Rectal smooth muscle tissue (tissue), 1 donor: ENCODE results near the gene CXCL14.

Experiments
- H3K27ac ChIP-seq: one replicate; pipeline ENCODE4 v1.7.0; 2013; ENCODE audit warnings: low read depth, low read length, inconsistent platforms
- H3K27me3 ChIP-seq: one replicate; pipeline ENCODE4 v1.7.0; 2013; ENCODE audit warnings: low read length; ENCODE audit not compliant: control insufficient read depth, insufficient read depth
- H3K36me3 ChIP-seq: one replicate; pipeline ENCODE4 v1.7.0; 2013; ENCODE audit warnings: low read length; ENCODE audit not compliant: control insufficient read depth, insufficient read depth
- H3K4me1 ChIP-seq: one replicate; pipeline ENCODE4 v1.7.0; 2013; ENCODE audit warnings: low read length; ENCODE audit not compliant: control insufficient read depth, insufficient read depth
- H3K4me3 ChIP-seq: one replicate; pipeline ENCODE4 v1.7.0; 2013; ENCODE audit warnings: low read length
- H3K9ac ChIP-seq: one replicate; pipeline ENCODE4 v1.7.0; 2013; ENCODE audit warnings: low read length

The CXCL14 gene

GRCh38 chr5:135593141-135593540 lies 14.3 kb upstream of the CXCL14 start:
- H3K4me1 ChIP-seq = no peaks in the 10 kb centered on the region
- H3K9ac ChIP-seq = no peak overlapping the region
- H3K4me3 ChIP-seq = no peak overlapping the region
- no peaks in the 10 kb centered on the region for H3K27me3 ChIP-seq
- H3K27ac ChIP-seq = no peak overlapping the region
- H3K36me3 ChIP-seq = no peaks in the 10 kb centered on the region

GRCh38 chr5:135592312-135593045 lies 13.7 kb upstream of the CXCL14 start:
- Histone ChIP-seq H3K4me3 (no peak overlapping the region), H3K36me3 (no peaks in the 10 kb centered on the region), H3K27me3 (no peaks in the 10 kb centered on the region), H3K9ac (no peak overlapping the region), H3K4me1 (no peaks in the 10 kb centered on the region), H3K27ac (no peak overlapping the region)

- H3K36me3 ChIP-seq = no peaks in the 10 kb centered on the region
Observed at GRCh38 chr5:135591277-135591676, 12.5 kb upstream of the CXCL14 start.

DNA sequence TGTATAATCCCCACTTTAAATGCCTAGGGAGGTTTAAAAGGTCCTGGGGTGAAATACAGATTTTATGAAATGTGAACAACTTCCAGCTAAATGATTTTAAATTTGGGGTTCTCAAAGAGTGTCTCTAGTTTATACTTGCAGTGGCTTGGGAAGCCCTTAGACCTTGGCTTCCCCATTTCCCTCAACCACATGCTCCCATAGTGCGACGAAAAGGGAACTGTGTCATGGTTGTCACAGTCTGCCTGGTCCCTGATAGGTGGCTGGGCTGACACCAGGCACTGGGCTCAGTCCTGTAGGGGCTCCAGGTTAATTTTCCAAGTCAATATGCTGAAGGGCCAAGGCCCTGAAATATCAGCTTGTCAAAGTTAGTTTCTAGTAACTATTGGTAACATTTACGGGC lies 10.4 kb upstream of the CXCL14 start:
- H3K4me3 ChIP-seq = no peak overlapping the region
- no peak overlapping the region for H3K27ac ChIP-seq
- H3K36me3 ChIP-seq = no peaks in the 10 kb centered on the region
- H3K4me1 ChIP-seq = no peaks in the 10 kb centered on the region
- no peaks in the 10 kb centered on the region for H3K27me3 ChIP-seq
- no peak overlapping the region for H3K9ac ChIP-seq

More at GRCh38 chr5:135591277-135591676, 12.5 kb upstream of the CXCL14 start:
- H3K9ac ChIP-seq = no peak overlapping the region
- no peaks in the 10 kb centered on the region for H3K4me1 ChIP-seq
- no peaks in the 10 kb centered on the region for H3K27me3 ChIP-seq
- H3K27ac ChIP-seq = no peak overlapping the region
- no peak overlapping the region for H3K4me3 ChIP-seq

DNA sequence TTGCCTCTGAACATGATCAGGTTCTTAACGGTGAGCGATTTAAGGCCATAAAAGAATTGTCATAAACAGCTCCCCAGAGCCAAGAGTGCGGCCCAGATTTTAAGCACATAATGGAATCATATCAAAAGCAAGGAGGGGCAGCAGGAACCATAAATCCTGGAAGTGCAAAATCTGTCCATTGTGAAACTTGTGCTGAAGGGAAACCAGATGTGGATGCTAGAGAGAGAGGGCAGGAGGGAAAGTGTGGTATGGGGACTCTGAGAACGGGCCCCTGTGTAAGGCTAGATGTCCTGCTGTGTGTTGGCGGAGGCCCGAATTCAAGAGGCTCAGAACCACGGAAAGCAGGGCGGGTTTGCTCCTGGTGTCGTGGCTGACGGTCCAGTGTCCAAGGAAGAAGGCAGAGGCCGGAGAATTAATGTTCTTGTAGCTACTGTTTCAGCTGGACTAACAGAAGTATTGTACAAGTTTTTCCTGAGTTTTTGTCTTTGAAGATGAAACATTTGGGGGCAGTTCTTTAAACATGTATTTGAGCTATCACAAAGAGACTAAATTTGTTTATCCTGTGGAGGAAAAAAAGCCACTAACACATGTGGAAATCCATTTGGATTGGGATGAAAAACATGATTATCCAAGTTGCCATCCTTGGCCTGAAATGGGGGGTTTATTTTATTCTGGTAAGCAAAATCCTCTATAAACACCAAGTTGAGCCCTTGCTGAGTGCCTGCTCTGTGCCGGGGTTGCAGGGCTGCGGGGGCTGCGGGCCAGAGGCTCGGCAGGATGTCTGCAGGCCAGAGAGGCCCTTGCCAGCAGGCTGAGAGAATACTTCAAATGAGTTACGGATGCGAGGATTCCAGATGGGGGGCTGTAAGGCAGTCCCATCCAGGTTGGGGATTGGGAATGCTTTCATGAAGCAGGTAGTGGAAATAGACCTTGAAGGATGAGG lies 9.2 kb upstream of the CXCL14 start:
- no peak overlapping the region for H3K27ac ChIP-seq
- no peak overlapping the region for H3K4me3 ChIP-seq
- H3K36me3 ChIP-seq = no peaks in the 10 kb centered on the region
- H3K27me3 ChIP-seq = no peaks in the 10 kb centered on the region
- no peak overlapping the region for H3K9ac ChIP-seq
- H3K4me1 ChIP-seq = no peaks in the 10 kb centered on the region

- no peaks in the 10 kb centered on the region for H3K4me1 ChIP-seq
- peaks cover 4% of the 10 kb centered on the region for H3K27me3 ChIP-seq
- no peaks in the 10 kb centered on the region for H3K36me3 ChIP-seq
- H3K27ac ChIP-seq = no peak overlapping the region
- no peak overlapping the region for H3K4me3 ChIP-seq
- no peak overlapping the region for H3K9ac ChIP-seq
Observed at GRCh38 chr5:135584918-135585317, 6.1 kb upstream of the CXCL14 start.

DNA sequence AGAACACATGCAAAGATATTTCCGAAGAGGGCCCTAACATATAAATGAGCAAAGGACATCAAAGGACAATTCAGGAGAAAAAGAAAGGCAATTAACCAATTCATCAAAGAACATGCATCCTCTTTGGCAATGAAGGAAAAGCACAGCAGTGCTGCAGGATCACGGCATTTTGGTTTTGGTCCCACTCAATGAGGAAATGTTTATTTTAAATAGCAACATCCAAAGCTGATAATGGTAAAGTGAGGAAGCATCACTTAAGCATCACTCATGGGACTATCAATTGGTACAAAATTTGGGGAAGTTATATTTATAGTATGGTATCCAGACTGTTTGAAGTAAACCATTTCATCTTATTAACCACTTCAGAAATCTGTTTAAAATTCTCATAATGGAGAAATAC lies 5.5 kb upstream of the CXCL14 start:
- Histone ChIP-seq H3K27ac (no peak overlapping the region), H3K9ac (no peak overlapping the region), H3K27me3 (peaks cover 4% of the 10 kb centered on the region), H3K36me3 (no peaks in the 10 kb centered on the region), H3K4me1 (no peaks in the 10 kb centered on the region), H3K4me3 (no peak overlapping the region)

GRCh38 chr5:135582099-135582781 lies 3.4 kb upstream of the CXCL14 start:
- Histone ChIP-seq H3K4me3 (no peak overlapping the region), H3K27me3 (peaks cover 4% of the 10 kb centered on the region), H3K9ac (no peak overlapping the region), H3K36me3 (no peaks in the 10 kb centered on the region), H3K4me1 (no peaks in the 10 kb centered on the region), H3K27ac (no peak overlapping the region)

- no peak overlapping the region for H3K9ac ChIP-seq
- no peak overlapping the region for H3K27ac ChIP-seq
- H3K4me3 ChIP-seq = peak overlapping the region; percentile 40
- H3K36me3 ChIP-seq = no peaks in the 10 kb centered on the region
- no peaks in the 10 kb centered on the region for H3K4me1 ChIP-seq
- peaks cover 10% of the 10 kb centered on the region for H3K27me3 ChIP-seq
Observed at GRCh38 chr5:135578305-135578684, 496 bp downstream of the CXCL14 start.

DNA sequence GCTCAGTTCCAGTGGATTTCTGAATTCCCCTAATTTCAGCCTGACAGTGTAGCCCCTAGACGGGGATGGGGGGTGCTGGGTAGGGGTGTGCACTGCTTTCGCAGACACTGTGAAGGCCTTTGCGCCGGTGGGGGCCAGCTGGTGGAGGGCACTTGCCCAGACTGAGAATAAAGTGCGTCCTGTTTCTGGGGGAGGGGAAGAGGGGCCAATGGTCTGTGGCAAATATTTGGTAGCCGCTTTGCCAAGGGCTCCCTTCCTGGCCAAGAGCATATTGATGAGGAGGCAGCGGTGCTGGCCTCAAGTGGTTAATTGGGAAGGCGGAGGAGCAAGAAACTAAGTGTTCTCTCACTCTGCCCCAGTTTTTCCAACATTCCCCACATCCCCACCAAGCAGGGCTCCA lies 1.4 kb downstream of the CXCL14 start:
- Histone ChIP-seq H3K4me3 (no peak overlapping the region), H3K27me3 (peaks cover 10% of the 10 kb centered on the region), H3K27ac (no peak overlapping the region)

DNA sequence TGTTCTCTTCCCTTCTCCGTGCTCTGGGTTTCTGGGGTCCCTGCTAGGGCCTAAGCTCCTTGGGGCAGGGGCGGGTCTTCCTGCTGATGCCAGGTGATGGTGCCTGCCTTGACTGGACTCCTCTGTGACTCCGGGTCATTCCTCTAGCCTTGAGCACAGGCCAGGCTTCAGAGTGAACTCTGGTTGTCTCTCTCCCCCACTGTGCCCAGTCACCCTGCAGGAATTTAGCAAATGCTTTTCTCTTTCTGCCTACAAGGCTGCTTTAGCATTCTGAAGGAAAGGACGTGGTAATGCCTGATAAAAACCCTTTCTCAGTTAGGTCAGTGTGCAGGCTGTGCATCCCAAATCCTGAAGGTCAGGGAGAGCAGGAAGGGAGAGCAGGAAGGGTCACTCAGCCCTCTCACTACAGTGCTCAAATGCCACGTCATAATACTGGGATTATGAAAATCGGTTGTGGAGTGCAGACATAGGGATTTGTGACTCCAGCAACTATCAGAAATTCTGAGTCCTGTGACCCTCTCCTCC lies 2.7 kb downstream of the CXCL14 start:
- H3K27ac ChIP-seq = no peak overlapping the region
- peaks cover 10% of the 10 kb centered on the region for H3K27me3 ChIP-seq
- no peak overlapping the region for H3K4me3 ChIP-seq

More for the DNA sequence above, 1.4 kb downstream of the CXCL14 start:
- Histone ChIP-seq H3K4me1 (no peaks in the 10 kb centered on the region), H3K9ac (no peak overlapping the region), H3K36me3 (no peaks in the 10 kb centered on the region)

DNA sequence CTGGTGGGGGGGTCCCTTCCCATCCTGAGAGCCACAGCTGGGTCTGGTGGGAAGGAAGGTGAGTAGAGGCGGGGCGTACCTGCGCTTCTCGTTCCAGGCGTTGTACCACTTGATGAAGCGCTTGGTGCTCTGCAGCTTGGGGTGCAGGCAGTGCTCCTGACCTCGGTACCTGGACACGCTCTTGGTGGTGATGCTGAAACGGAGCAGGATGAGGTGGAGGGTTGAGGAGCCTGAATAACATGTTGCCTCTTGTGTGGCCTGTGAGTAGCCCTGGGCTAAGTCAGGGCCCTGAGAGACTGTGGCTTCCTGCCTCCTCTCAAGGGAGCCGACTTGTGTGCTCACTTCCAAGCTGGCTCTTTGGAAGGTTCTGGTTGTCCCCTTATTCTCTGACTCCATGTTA lies 4.3 kb downstream of the CXCL14 start:
- peaks cover 7% of the 10 kb centered on the region for H3K27me3 ChIP-seq
- H3K36me3 ChIP-seq = no peaks in the 10 kb centered on the region
- no peak overlapping the region for H3K27ac ChIP-seq
- no peaks in the 10 kb centered on the region for H3K4me1 ChIP-seq
- H3K4me3 ChIP-seq = no peak overlapping the region
- H3K9ac ChIP-seq = no peak overlapping the region

More for the DNA sequence above, 2.7 kb downstream of the CXCL14 start:
- H3K36me3 ChIP-seq = no peaks in the 10 kb centered on the region
- H3K4me1 ChIP-seq = no peaks in the 10 kb centered on the region
- H3K9ac ChIP-seq = no peak overlapping the region
